Testis (tissue), 3 donors: ENCODE data around the gene LRRK1. TPM values are rescaled to one million over a fixed set of nuclear protein-coding genes. Genes with fewer than 3 reads are reported as not detected.
A peak's percentile ranks its signal among the peaks of the same experiment; 100 is the strongest.

Experiments
- DNase-seq: peaks from one replicate; pipeline ENCODE4 v3.0.0-alpha.2; 2019
- H3K27ac ChIP-seq, 2 donors: fragments of 200-600 bp; sonication (generic); one replicate each; pipeline ENCODE4 v1.5.1; 2019
- H3K27me3 ChIP-seq: fragments of 200-600 bp; sonication (generic); one replicate; pipeline ENCODE4 v1.5.1; 2019
- H3K36me3 ChIP-seq: fragments of 200-600 bp; sonication (generic); one replicate; pipeline ENCODE4 v1.5.1; 2017; ENCODE audit warnings: low read depth; ENCODE audit errors: missing control alignments
- H3K4me1 ChIP-seq: fragments of 200-600 bp; sonication (generic); one replicate; pipeline ENCODE4 v1.5.1; 2019
- H3K4me3 ChIP-seq, 2 donors: fragments of 200-600 bp; sonication (generic); one replicate each; pipeline ENCODE4 v1.5.1; 2017 to 2019
- H3K9me3 ChIP-seq: fragments of 200-600 bp; sonication (generic); one replicate; pipeline ENCODE4 v1.5.1; 2017
- POLR2A ChIP-seq: fragments of 450-650 bp; IDR thresholded peaks from one replicate; pipeline ENCODE4 v1.6.1; 2017; ENCODE audit warnings: antibody characterized with exemption, mild to moderate bottlenecking, moderate library complexity
- WGBS, 2 donors: methylation state at CpG; one replicate each; pipeline ENCODE4 v1.1.5; 2018; 5-methylcytosine and 5-hydroxymethylcytosine counted together
- intact Hi-C: fragments of 100-400 bp; cut with DNase I; formaldehyde crosslinking; loops from one replicate; pipeline ENCODE4 v1.15.1; 2023; ENCODE audit warnings: low total_unique reads
- polyA plus RNA-seq: library from polyadenylated mRNA; stranded (reverse); fragments of 350-450 nt; fragmentation: Illumina TruSeq; extraction: RNeasy Lipid Tissue Mini Kit (QIAGEN cat#74804); gene quantifications from one replicate; pipeline ENCODE4 v1.2.3, GENCODE V29; 2014; ENCODE audit warnings: low read depth, low replicate concordance; ENCODE audit not compliant: insufficient read depth
- total RNA-seq, 2 donors: library from RNA; depleted of rRNA; stranded (reverse); fragments of >200 nt; gene quantifications; one replicate each; pipeline ENCODE4 v1.2.3, GENCODE V29; 2016
- TF ChIP-seq, protein P1 (sequence below), 3 experiments: fragments of 450-650 bp in 2 of 3; fragments of 200-600 bp in 1 of 3; sonication (generic) in 1 of 3; IDR thresholded peaks; one replicate each; pipeline ENCODE4 v1.5.1; 2016 to 2019; ENCODE audit warnings: antibody characterized with exemption in 3 of 3, mild to moderate bottlenecking in 2 of 3, moderate library complexity in 1 of 3

Gene LRRK1
- total and polyA plus RNA-seq, 3 donors from 2014 or later, result 18.8 to 24.6 (median 23.0) TPM

- peak overlapping the region; percentile 26 to 29 for H3K4me3 ChIP-seq
- H3K4me1 ChIP-seq, result no peaks in the 10 kb centered on the region
- intact Hi-C loops, result no loop called here
- TF ChIP-seq POLR2A, result no peak
- TF ChIP-seq, protein P1, sequence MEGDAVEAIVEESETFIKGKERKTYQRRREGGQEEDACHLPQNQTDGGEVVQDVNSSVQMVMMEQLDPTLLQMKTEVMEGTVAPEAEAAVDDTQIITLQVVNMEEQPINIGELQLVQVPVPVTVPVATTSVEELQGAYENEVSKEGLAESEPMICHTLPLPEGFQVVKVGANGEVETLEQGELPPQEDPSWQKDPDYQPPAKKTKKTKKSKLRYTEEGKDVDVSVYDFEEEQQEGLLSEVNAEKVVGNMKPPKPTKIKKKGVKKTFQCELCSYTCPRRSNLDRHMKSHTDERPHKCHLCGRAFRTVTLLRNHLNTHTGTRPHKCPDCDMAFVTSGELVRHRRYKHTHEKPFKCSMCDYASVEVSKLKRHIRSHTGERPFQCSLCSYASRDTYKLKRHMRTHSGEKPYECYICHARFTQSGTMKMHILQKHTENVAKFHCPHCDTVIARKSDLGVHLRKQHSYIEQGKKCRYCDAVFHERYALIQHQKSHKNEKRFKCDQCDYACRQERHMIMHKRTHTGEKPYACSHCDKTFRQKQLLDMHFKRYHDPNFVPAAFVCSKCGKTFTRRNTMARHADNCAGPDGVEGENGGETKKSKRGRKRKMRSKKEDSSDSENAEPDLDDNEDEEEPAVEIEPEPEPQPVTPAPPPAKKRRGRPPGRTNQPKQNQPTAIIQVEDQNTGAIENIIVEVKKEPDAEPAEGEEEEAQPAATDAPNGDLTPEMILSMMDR (IDR thresholded peaks at IDR 0.05), result no peak
- H3K9me3 ChIP-seq, result no peaks in the 10 kb centered on the region
- WGBS, 2 donors, result 44 to 49% methylated on average over 8 to 87 of the region's 90 CpGs
- no peaks in the 10 kb centered on the region for H3K36me3 ChIP-seq
- H3K27me3 ChIP-seq, result no peaks in the 10 kb centered on the region
- no peak for DNase-seq
- no peak overlapping the region for H3K27ac ChIP-seq
Measured at GRCh38 chr15:100973351-100974111, 54.4 kb downstream of the LRRK1 start.

DNA sequence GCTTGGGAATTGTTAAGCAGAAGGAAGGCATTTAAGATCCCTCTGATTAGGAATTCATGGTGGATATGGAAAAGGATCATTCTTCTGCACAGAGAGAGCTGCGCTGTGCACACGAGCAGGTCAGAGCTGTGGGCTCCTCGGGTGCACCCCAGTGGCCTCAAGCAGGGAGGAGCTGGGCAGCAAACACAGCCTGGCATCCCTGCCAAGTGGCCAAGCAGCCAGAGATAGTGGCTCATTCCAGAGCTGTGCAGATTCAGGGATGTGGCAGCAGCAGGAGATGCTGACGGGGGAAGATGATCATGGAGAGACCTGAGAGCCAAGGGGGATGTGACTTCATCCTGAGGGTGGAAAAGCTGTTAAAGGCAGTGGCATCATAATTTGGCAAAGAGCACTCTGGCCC is 55.9 kb downstream of the LRRK1 start:
- intact Hi-C loops, result no loop called here
- Histone ChIP-seq H3K4me1 (no peaks in the 10 kb centered on the region), H3K27me3 (no peaks in the 10 kb centered on the region), H3K36me3 (no peaks in the 10 kb centered on the region), H3K4me3 (no peak overlapping the region), H3K27ac (no peak overlapping the region), H3K9me3 (no peaks in the 10 kb centered on the region)
- no peak for DNase-seq
- TF ChIP-seq POLR2A, result no peak
- TF ChIP-seq, protein P1 (IDR thresholded peaks at IDR 0.05), result no peak
- WGBS, 2 donors, result 74% methylated on average over 3 to 4 of the region's 4 CpGs

GRCh38 chr15:100980410-100981046 is 61.4 kb downstream of the LRRK1 start:
- Histone ChIP-seq H3K36me3 (no peaks in the 10 kb centered on the region), H3K27ac (no peak overlapping the region), H3K4me1 (no peaks in the 10 kb centered on the region), H3K27me3 (no peaks in the 10 kb centered on the region), H3K4me3 (no peak overlapping the region), H3K9me3 (no peaks in the 10 kb centered on the region)
- intact Hi-C loops, result no loop called here
- 80 to 91% methylated on average over 4 of the region's 4 CpGs for WGBS, 2 donors
- no peak for DNase-seq
- TF ChIP-seq, protein P1 (IDR thresholded peaks at IDR 0.05), result no peak
- TF ChIP-seq POLR2A, result no peak

GRCh38 chr15:100981086-100981485 is 61.9 kb downstream of the LRRK1 start:
- H3K27ac ChIP-seq, result no peak overlapping the region
- WGBS, 2 donors, result 84 to 87% methylated on average over 4 of the region's 4 CpGs
- no peaks in the 10 kb centered on the region for H3K4me1 ChIP-seq
- intact Hi-C loops, result no loop called here
- no peak for TF ChIP-seq POLR2A
- TF ChIP-seq, protein P1 (IDR thresholded peaks at IDR 0.05), result no peak
- H3K4me3 ChIP-seq, result no peak overlapping the region
- DNase-seq, result no peak
- no peaks in the 10 kb centered on the region for H3K9me3 ChIP-seq
- H3K27me3 ChIP-seq, result no peaks in the 10 kb centered on the region
- H3K36me3 ChIP-seq, result no peaks in the 10 kb centered on the region
